GM21423 (cell line): Measurements from ENCODE around the gene TOM1L2.

Experiments used
- ATAC-seq: cut with Tn5 transposase; IDR thresholded peaks from one replicate; pipeline ENCODE4 v1.9.1; 2021; ENCODE audit warnings: mild to moderate bottlenecking, moderate library complexity; ENCODE audit not compliant: unreplicated experiment

TOM1L2 gene

GRCh38 chr17:17823433-17824118 is 148.6 kb downstream of the TOM1L2 start:
- ATAC-seq = peak; percentile 76

GRCh38 chr17:17822616-17823015 is 149.6 kb downstream of the TOM1L2 start:
- no peak for ATAC-seq

GRCh38 chr17:17822189-17822588 is 150.0 kb downstream of the TOM1L2 start:
- ATAC-seq = no peak

GRCh38 chr17:17820463-17821158 is 151.6 kb downstream of the TOM1L2 start:
- no peak for ATAC-seq

GRCh38 chr17:17820046-17820445 is 152.2 kb downstream of the TOM1L2 start:
- ATAC-seq = no peak

- ATAC-seq = peak; percentile 40
These were observed 152.6 kb downstream of the TOM1L2 start for GRCh38 chr17:17819561-17819995.

GRCh38 chr17:17819111-17819510 is 153.1 kb downstream of the TOM1L2 start:
- ATAC-seq = no peak

- no peak for ATAC-seq
These were observed 154.1 kb downstream of the TOM1L2 start for GRCh38 chr17:17818088-17818526.

GRCh38 chr17:17817552-17817947 is 154.7 kb downstream of the TOM1L2 start:
- ATAC-seq = no peak

GRCh38 chr17:17816831-17817551 is 155.2 kb downstream of the TOM1L2 start:
- no peak for ATAC-seq

- no peak for ATAC-seq
These were observed 155.9 kb downstream of the TOM1L2 start for GRCh38 chr17:17816240-17816814.

GRCh38 chr17:17815436-17816200 is 156.6 kb downstream of the TOM1L2 start:
- ATAC-seq = no peak

- ATAC-seq = no peak
These were observed 157.2 kb downstream of the TOM1L2 start for GRCh38 chr17:17815062-17815406.

GRCh38 chr17:17814162-17815061 is 157.8 kb downstream of the TOM1L2 start:
- no peak for ATAC-seq

GRCh38 chr17:17813725-17814095 is 158.5 kb downstream of the TOM1L2 start:
- ATAC-seq = no peak

- no peak for ATAC-seq
These were observed 159.0 kb downstream of the TOM1L2 start for GRCh38 chr17:17813055-17813724.

GRCh38 chr17:17812211-17813054 is 159.8 kb downstream of the TOM1L2 start:
- no peak for ATAC-seq
